NOMO-1 treated with DMSO at 0.1 percent for 48 hours (cell line): ENCODE results near the gene DMRTB1.

Experiments used
- DNase-seq: peaks from one replicate; lab custom pipeline; 2025; ENCODE audit not compliant: unreplicated experiment; lab: John Stamatoyannopoulos, UW

Gene DMRTB1

GRCh38 chr1:53462769-53463501, 3.7 kb downstream of the DMRTB1 start:
- no peak for DNase-seq

DNA sequence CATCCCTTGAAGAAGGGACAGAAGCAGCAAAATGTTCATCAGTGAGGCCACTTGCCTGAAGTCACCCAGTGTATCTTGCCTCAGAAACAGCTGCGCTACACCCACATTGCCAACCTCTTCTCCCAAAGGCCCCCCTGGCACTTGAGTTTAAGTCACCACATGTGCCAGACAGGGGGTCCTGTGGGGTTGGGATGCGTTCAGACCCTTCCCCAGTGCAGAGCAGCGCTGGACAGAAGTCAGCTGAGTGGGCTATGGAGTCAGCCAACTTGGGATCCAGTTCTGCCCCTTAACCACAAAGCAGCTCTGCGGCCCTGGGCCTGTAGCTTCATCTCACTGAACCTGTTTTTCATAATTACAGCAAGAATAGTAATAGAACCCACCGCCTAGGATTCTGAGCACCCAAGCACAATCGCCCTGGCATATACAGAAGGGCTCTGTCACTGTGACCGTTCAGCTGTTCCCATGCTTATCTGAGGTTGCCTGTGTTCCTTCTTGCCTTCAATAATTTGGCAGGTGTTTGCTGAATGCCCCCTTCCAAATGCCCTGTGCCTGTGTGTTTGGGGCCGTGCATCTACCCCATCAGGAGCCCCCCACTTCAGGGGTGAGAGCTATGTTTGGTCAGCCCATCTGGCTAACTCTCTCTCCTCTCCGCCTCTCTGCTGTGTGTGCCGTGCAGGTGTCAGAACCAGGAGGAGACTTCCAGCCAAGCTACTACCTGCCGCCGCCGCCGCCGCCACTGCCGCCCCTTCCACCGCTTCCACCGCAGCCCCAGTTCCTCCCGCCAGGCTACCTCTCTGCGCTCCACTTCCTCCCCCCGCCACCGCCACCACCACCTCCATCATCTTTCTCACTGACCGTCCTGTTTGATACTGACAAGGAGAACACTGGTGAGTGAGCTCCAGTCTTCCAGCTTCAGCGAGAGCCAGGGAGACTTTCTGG, 5.0 kb downstream of the DMRTB1 start:
- DNase-seq, result no peak

DNA sequence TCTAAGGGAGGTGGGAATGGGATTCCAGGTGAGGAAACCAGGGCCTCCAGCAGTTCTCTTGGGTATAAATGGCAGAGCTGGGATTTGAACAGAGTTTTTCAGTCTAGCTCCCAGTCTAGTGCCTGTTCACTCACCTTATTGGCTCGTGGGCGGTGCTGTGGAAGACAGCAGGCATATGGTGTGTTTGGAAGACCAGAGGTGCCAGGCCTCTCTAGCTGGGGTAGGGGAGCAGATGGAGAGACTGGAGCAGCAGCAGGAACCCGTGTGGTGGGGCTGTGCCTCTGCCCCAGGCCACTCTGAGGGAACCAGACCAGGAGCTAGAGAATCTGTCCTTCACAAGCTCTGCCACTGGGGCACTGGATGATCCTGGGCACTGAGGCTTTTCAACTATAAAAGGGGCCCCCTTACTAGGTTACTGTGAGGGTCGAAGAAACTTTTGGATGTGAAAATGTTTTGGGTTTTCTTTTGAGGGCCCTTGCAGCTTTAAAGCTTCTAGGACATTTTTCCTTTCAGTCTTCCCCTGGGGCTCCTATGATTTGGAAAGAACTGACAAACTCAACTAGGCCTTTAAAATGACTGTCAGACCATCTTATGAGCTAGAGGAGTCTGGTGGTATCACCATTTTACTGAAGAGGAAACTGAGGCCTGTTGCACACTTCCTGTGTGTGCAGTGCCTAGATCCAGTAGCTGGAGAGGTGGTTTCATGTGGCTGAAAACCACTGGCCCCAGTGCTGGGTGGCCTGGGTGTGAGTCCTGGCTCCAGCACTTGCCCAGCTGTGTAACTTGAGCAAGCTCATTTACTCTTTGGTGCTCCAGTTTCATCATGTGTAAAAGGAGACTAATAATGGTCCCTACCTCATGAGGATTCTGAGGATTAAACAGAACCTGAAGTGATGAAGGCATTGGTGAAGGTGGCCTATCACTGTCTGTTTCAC, 6.1 kb downstream of the DMRTB1 start:
- no peak for DNase-seq

DNA sequence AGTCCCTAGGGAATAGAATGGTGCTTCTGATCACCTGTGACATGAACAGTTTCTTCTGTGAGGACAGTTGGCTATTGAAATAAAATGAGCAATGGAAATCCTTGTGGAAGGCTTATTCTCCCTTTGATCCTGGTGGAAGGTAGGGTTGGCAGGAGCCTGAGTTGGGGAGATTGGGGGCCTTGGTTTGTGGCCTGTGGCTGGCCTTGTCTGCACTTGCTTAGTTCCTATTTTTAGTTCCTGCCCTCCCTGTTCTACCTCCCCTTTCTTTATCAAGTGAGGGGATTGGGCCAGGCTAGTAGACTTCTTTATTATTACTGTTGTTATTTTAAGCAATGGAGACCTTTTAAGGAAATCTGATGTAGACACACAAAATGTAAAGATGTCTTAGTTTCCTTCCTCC, 8.2 kb downstream of the DMRTB1 start:
- peak; percentile 63 for DNase-seq

- DNase-seq, result no peak
Observed at GRCh38 chr1:53468374-53468773, 9.2 kb downstream of the DMRTB1 start.

GRCh38 chr1:53469373-53469772, 10.2 kb downstream of the DMRTB1 start:
- DNase-seq, result no peak

- DNase-seq, result no peak
Observed at GRCh38 chr1:53470155-53470554, 11.0 kb downstream of the DMRTB1 start.

DNA sequence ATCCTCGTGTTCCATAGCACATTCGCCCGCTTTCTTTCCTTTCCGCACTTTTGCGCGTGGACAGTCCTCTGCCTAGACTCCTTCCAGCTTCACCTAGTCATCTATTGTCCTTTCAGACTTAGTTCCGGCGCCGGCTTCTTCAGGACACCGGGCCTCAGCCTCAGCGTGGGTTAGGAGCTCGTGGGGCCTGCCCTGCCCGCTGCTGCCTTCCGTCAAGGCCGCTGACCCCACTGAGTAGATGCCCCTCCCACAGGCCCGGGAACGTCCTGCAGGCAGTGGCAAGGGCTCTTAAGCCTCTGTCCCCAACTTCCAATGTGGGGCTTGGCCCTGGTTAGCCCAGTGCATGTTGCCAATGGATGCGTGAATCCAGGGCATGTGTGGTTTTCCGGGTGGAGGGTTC, 11.4 kb downstream of the DMRTB1 start:
- DNase-seq, result no peak

GRCh38 chr1:53471000-53471399, 11.8 kb downstream of the DMRTB1 start:
- no peak for DNase-seq

- DNase-seq, result no peak
Observed at GRCh38 chr1:53473463-53473862, 14.3 kb downstream of the DMRTB1 start.

DNA sequence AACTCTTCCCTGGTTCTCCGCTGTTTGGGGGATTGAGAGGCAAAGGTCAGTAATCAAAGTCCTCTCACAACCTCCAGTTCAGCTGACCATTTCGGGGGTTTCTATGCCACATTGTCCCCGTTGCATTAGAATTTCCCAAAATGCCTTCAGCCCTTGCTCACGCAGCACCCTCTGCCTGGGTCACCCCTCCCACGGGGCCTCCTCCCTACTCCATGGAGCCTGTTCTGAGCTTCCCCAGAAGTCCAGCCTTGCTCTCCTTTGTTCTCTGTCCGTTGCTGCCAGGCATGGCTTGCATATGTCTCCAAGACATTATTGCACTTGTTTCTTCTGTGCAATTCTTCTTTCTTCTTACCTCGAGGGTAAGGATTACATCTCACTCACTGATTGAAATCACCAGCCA, 16.5 kb downstream of the DMRTB1 start:
- no peak for DNase-seq

GRCh38 chr1:53476579-53476978, 17.4 kb downstream of the DMRTB1 start:
- DNase-seq, result no peak

- no peak for DNase-seq
Observed at GRCh38 chr1:53477651-53478501, 18.7 kb downstream of the DMRTB1 start.

- no peak for DNase-seq
Observed at GRCh38 chr1:53478502-53478818, 19.3 kb downstream of the DMRTB1 start.

GRCh38 chr1:53480678-53481077, 21.5 kb downstream of the DMRTB1 start:
- DNase-seq, result no peak

- DNase-seq, result no peak
Observed at GRCh38 chr1:53481456-53481855, 22.3 kb downstream of the DMRTB1 start.

DNA sequence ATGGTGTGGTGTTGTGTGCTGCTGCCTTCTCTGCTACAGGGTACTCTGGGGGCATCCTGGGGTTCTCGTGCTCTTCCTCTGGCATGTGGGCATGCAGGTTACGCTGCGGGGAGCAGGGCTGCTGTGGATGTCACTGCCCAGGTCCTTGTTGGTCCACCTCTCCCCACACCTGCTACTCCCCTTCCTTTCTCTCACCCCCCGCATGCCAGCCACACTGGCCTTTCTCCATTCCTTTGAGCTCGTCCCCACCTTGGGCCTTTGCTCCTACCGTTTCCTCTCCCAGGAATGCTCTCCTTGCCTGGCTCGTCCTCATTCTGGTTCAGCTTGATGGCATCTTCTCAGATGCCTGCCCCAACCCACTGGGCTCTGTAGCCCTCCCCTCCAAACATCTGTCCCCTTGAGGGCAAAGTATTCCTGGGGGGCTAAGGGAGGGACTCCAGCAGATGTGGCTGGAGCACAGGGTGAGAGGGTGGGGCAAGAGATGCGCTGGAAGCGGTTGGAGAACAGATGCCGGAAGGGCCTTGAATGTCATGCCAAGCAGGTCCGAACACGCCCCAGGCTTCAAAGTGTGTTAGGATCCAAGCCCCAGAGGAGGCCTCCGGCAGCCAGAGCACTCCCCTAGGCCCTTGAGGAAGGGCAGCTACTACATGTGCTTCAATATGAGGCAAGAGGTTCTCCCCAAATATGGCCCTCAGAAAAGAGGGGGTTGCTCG, 23.4 kb downstream of the DMRTB1 start:
- no peak for DNase-seq

DNA sequence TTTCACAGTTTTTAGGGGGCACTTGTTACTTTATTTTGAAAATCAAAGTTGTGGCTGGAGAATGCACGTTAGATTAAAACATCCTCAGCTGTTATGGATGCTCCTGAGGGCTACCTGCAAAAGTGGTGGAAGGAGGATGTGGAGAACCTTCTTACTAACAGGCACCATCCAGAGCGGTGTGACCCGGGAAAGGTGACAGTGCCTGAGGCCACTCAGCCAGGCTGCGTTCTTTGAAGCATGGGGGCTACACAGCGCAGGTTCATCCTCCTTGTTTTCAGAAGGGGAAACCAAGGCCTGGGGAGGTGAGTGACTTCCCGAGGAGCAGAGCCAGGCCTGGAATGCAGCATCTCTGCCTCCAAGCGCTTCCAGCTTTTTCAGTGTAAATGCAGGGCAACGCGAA, 24.0 kb downstream of the DMRTB1 start:
- DNase-seq, result no peak

DNA sequence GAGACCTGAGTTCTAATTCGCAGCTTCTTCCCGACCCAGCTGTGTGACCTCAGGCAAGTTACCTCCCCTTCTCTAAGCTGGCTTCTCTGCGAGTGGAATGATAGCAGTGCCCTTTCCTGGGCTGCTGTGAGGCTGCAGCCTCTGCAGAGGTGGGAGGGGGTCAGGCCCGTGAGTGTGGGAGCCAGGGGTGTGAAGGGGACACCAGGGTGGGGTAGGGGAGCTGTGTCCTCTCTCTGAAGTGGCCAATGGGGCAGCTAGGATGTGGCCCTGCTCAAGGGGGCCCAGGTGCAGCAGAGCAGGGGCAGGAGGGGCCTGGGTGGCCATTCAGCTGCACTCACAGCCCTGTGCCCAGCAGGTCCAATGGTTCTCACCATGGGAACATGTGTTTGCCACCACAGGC, 24.5 kb downstream of the DMRTB1 start:
- no peak for DNase-seq
